Activated B cell treated with CpG ODN at 0.5 μM for 24 hours (primary cell): ENCODE data around the gene HOOK1. TPM values are rescaled to one million over a fixed set of nuclear protein-coding genes. Genes with fewer than 3 reads are reported as not detected.

ENCODE experiments used
- ATAC-seq: fragments of 200-7000 bp; cut with Tn5 transposase; one replicate; pipeline ENCODE4 v1.10.0; 2021; ENCODE audit warnings: low read depth, mild to moderate bottlenecking, moderate library complexity
- CTCF ChIA-PET: fragments of 350-600 bp; sonication (Branson Sonifier 250); formaldehyde crosslinking; loops from one replicate; lab custom pipeline; 2021; ENCODE audit warnings: antibody characterized with exemption; lab: Charles Lee
- POLR2A ChIA-PET: fragments of 350-600 bp; sonication (Branson Sonifier 250); formaldehyde crosslinking; loops from one replicate; lab custom pipeline; 2021; ENCODE audit warnings: antibody characterized with exemption; lab: Charles Lee
- DNase-seq: peaks from one replicate; pipeline ENCODE4 v3.0.0; 2022
- H3K27ac Mint-ChIP-seq: one replicate; pipeline ENCODE4 v1.8.0; 2020; ENCODE audit warnings: mixed read lengths
- H3K27me3 Mint-ChIP-seq: one replicate; pipeline ENCODE4 v1.8.0; 2021; ENCODE audit warnings: mixed read lengths
- H3K36me3 Mint-ChIP-seq: one replicate; pipeline ENCODE4 v1.8.0; 2021; ENCODE audit warnings: low read depth, mixed read lengths
- H3K4me1 Mint-ChIP-seq: one replicate; pipeline ENCODE4 v1.8.0; 2021; ENCODE audit warnings: mixed read lengths
- H3K4me3 Mint-ChIP-seq: one replicate; pipeline ENCODE4 v1.8.0; 2020; ENCODE audit warnings: mild to moderate bottlenecking, mixed read lengths
- H3K9me3 Mint-ChIP-seq: one replicate; pipeline ENCODE4 v1.8.0; 2020; ENCODE audit warnings: mixed read lengths
- intact Hi-C: fragments of 100-400 bp; cut with micrococcal nuclease; formaldehyde crosslinking; loops from one replicate; pipeline ENCODE4 v1.15.1; 2024
- total RNA-seq: library from RNA; stranded (reverse); gene quantifications from 2 replicates; pipeline ENCODE4 v1.2.3, GENCODE V29; 2022
- TF ChIP-seq, protein P1 (sequence below): fragments of 200-600 bp; IDR thresholded peaks from one replicate; pipeline ENCODE4 v1.8.0; 2022; ENCODE audit warnings: antibody characterized with exemption, mild to moderate bottlenecking

HOOK1 gene
- total RNA-seq, 1 donor from 2014 or later, result 11.5 TPM

DNA sequence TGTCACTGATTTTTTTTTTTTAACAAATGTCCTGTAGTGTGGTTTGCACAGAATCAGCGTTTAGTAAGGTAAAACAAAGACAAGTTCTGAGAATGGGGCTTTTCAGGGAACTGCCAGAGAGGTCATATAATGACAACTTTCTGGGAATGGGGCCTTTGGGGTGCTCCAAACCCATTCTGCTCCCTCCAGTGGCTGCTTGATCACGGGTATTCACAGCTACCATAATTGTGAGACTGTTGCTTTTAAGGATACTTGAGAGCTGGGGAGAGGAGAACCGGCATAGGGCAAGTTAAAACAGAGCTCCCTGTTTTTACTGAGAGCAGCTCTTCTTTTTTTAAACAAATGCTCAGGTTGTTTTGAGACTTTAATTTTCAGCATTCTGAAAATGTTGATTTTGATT lies 63.6 kb downstream of the HOOK1 start:
- Mint-ChIP-seq H3K27ac (no peak overlapping the region), H3K4me3 (no peak overlapping the region), H3K4me1 (no peaks in the 10 kb centered on the region), H3K27me3 (no peaks in the 10 kb centered on the region), H3K36me3 (peaks cover 14% of the 10 kb centered on the region), H3K9me3 (peaks cover 11% of the 10 kb centered on the region)
- TF ChIP-seq, protein P1, sequence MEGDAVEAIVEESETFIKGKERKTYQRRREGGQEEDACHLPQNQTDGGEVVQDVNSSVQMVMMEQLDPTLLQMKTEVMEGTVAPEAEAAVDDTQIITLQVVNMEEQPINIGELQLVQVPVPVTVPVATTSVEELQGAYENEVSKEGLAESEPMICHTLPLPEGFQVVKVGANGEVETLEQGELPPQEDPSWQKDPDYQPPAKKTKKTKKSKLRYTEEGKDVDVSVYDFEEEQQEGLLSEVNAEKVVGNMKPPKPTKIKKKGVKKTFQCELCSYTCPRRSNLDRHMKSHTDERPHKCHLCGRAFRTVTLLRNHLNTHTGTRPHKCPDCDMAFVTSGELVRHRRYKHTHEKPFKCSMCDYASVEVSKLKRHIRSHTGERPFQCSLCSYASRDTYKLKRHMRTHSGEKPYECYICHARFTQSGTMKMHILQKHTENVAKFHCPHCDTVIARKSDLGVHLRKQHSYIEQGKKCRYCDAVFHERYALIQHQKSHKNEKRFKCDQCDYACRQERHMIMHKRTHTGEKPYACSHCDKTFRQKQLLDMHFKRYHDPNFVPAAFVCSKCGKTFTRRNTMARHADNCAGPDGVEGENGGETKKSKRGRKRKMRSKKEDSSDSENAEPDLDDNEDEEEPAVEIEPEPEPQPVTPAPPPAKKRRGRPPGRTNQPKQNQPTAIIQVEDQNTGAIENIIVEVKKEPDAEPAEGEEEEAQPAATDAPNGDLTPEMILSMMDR, result no peak
- intact Hi-C loops, result no loop called here
- no peak for ATAC-seq
- DNase-seq, result no peak
- ChIA-PET CTCF (interaction anchor here (2.1 kb wide), 1 partner anchor 69 kb away, joined by 13 read pairs; no protein-coding TSS in a partner anchor), POLR2A (no interaction called here)

DNA sequence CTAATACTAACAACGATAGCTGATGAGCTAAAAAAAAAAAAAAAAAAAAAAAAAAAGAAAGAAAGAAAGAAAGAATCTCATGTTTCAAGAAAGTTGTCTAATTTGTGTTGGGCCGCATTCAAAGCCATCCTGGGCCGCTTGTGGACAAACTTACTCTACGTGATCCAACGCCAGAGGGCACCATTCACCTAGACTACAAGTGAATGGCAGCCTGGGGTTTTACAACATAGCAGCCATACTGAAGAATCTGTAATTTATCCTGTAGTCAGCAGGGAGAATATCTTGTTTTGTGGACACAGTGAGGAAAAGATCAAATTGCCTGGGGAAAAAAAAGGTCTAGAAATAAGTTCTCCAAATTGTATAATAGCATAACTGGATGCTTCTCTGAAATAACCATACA lies 64.8 kb downstream of the HOOK1 start:
- ChIA-PET POLR2A (no interaction called here), CTCF (interaction anchor here (2.1 kb wide), 1 partner anchor 68 kb away, joined by 13 read pairs; no protein-coding TSS in a partner anchor)
- Mint-ChIP-seq H3K27me3 (no peaks in the 10 kb centered on the region), H3K4me3 (no peak overlapping the region), H3K27ac (no peak overlapping the region), H3K4me1 (no peaks in the 10 kb centered on the region), H3K36me3 (peaks cover 9% of the 10 kb centered on the region), H3K9me3 (peaks cover 11% of the 10 kb centered on the region)
- TF ChIP-seq, protein P1, result no peak
- ATAC-seq (no peak), DNase-seq (no peak)
- intact Hi-C loops, result loop anchor here (1.0 kb wide), 1 partner anchor 68 kb away; no protein-coding TSS in a partner anchor

DNA sequence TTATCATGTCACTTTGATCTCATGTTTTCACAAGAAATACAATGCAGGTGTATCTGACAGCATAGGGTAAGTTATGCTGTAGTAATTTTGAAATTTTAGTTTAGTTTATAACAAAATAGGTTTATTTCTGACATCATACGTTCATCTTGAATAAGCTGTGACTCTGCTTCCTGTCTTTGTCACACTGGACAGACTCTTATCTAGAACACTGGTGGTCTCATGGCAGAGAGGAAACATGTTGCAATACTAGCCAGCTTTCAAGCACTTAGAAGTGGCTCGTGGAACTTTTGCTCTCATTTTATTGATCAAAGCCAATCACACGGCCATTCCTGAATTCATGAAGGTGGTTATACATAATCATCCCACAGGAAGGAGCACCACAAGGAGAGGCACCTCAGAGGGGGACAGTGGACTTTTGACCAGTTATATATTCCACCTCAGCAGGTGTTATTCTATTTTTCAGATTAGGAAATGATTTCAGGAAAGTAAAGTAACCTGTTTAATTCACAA lies 65.3 kb downstream of the HOOK1 start:
- no peak overlapping the region for H3K27ac Mint-ChIP-seq
- CTCF ChIA-PET, result interaction anchor here (2.1 kb wide), 1 partner anchor 68 kb away, joined by 13 read pairs; no protein-coding TSS in a partner anchor
- ATAC-seq, result no peak
- peaks cover 6% of the 10 kb centered on the region for H3K36me3 Mint-ChIP-seq
- H3K4me3 Mint-ChIP-seq, result no peak overlapping the region
- H3K9me3 Mint-ChIP-seq, result peaks cover 11% of the 10 kb centered on the region
- TF ChIP-seq, protein P1, result no peak
- H3K4me1 Mint-ChIP-seq, result no peaks in the 10 kb centered on the region
- POLR2A ChIA-PET, result no interaction called here
- no peaks in the 10 kb centered on the region for H3K27me3 Mint-ChIP-seq
- DNase-seq, result no peak
- intact Hi-C loops, result loop anchor here (1.0 kb wide), 1 partner anchor 67 kb away; no protein-coding TSS in a partner anchor

DNA sequence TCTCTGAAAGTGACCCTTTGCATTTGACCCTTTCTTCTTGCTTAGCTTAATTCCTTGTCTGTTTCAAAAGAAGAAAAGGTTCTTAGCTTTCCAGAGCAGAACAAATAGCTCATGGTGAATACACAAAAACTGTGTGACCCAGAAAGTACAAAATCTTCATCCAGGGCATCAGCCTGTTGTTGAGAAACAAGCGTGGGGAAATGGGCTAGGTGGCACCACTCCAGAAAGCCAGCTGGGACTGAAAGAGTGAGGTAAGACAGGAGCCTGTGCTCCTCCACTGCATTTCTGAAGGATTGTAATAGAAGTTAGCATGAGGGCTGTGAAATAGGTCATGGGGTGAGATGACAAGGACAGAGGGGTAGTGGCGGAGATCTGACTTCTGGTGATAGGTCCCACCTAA lies 66.0 kb downstream of the HOOK1 start:
- H3K4me1 Mint-ChIP-seq, result no peaks in the 10 kb centered on the region
- H3K4me3 Mint-ChIP-seq, result no peak overlapping the region
- CTCF ChIA-PET, result no interaction called here
- DNase-seq, result no peak
- no peak overlapping the region for H3K27ac Mint-ChIP-seq
- peaks cover 8% of the 10 kb centered on the region for H3K9me3 Mint-ChIP-seq
- intact Hi-C loops, result no loop called here
- peaks cover 3% of the 10 kb centered on the region for H3K36me3 Mint-ChIP-seq
- no peak for ATAC-seq
- POLR2A ChIA-PET, result no interaction called here
- TF ChIP-seq, protein P1, result no peak
- H3K27me3 Mint-ChIP-seq, result no peaks in the 10 kb centered on the region

DNA sequence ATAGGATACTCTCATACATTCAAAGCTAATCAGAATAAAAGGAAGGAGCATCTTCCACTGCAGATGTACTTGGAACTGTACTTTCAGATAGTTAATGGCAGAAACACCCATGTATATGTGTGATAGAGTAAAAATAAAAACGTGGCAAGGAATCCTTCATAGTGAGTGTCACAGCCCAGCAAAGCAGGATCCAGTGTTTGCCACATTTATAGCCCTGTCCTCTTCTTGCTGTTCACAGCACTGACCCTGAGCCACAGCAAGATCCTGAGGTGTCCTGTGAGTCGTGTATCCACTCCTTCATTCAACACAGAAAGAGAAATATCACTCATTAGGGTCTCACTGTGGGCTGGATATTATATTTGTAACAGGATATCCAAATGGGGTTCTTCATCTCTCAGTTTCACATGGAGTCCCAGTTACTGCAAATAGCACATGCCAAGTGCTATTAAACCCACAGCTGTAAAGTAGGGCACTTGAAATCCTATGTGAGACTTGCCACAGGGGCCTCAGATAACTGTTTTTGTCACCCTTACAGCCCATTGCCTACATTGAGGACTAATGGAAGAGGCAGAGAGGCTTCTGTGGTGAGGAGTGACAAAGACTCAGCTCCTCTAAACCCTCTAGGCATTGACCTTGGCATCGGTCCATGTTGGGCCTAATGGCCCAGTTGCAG lies 70.5 kb downstream of the HOOK1 start:
- Mint-ChIP-seq H3K4me3 (no peak overlapping the region), H3K27ac (no peak overlapping the region), H3K9me3 (peaks cover 12% of the 10 kb centered on the region), H3K36me3 (no peaks in the 10 kb centered on the region), H3K27me3 (peaks cover 1% of the 10 kb centered on the region), H3K4me1 (no peaks in the 10 kb centered on the region)
- DNase-seq, result no peak
- ChIA-PET CTCF (no interaction called here), POLR2A (no interaction called here)
- TF ChIP-seq, protein P1, result no peak
- no peak for ATAC-seq
- intact Hi-C loops, result no loop called here
